OCI-LY3 (cell line): ENCODE data around the gene COG3.

Experiments used
- H2AFZ ChIP-seq: fragments of 200-600, 300-600 bp; shearing (Covaris generic); 2 replicates; pipeline ENCODE4 v1.6.0; 2014; ENCODE audit warnings: antibody characterized with exemption, low read depth, low read length
- H3K27ac ChIP-seq: fragments of 200-600, 300-600 bp; sonication (generic); 2 replicates; pipeline ENCODE4 v1.5.1; 2014; ENCODE audit warnings: mild to moderate bottlenecking, low read length, moderate library complexity, mixed read lengths
- H3K27me3 ChIP-seq: fragments of 200-600, 300-600 bp; sonication (generic); 2 replicates; pipeline ENCODE4 v1.6.1; 2014; ENCODE audit warnings: low read depth, low read length, mixed read lengths
- H3K36me3 ChIP-seq: fragments of 200-600, 300-600 bp; sonication (generic); replicated peaks from 2 replicates; pipeline ENCODE3; 2014; ENCODE audit warnings: low read depth, low read length, mixed read lengths
- H3K4me1 ChIP-seq: fragments of 300-600, 200-600 bp; sonication (generic); 2 replicates; pipeline ENCODE4 v1.6.1; 2014; ENCODE audit warnings: low read length, mixed read lengths
- H3K4me2 ChIP-seq: fragments of 200-600, 300-600 bp; sonication (generic); 2 replicates; pipeline ENCODE4 v1.6.1; 2014; ENCODE audit warnings: low read length, mixed read lengths
- H3K4me3 ChIP-seq: fragments of 300-600, 200-600 bp; sonication (generic); 2 replicates; pipeline ENCODE4 v1.5.1; 2014; ENCODE audit warnings: antibody characterized with exemption, mild to moderate bottlenecking, low read length, moderate library complexity
- H3K79me2 ChIP-seq: fragments of 300-600, 200-600 bp; shearing (Covaris generic); 2 replicates; pipeline ENCODE4 v1.6.1; 2014; ENCODE audit warnings: mild to moderate bottlenecking, low read length, mixed read lengths
- H3K9ac ChIP-seq: fragments of 300-600, 200-600 bp; shearing (Covaris generic); 2 replicates; pipeline ENCODE4 v1.6.0; 2014; ENCODE audit warnings: mild to moderate bottlenecking, low read length, moderate library complexity
- H3K9me3 ChIP-seq: fragments of 200-600, 300-600 bp; shearing (Covaris generic); 2 replicates; pipeline ENCODE4 v1.6.1; 2014; ENCODE audit warnings: low read length, mixed read lengths; ENCODE audit not compliant: insufficient read depth
- H4K20me1 ChIP-seq: fragments of 200-600, 300-600 bp; sonication (generic); 2 replicates; pipeline ENCODE4 v1.6.1; 2016; ENCODE audit warnings: low read length, mixed read lengths; ENCODE audit not compliant: insufficient read depth
- CTCF ChIP-seq: fragments of 200-600, 300-600 bp; sonication (generic); IDR thresholded peaks from 2 replicates; pipeline ENCODE4 v1.5.1; 2014; ENCODE audit warnings: antibody characterized with exemption, low read length, low read depth
- EZH2phosphoT487 ChIP-seq: fragments of 200-600 bp; shearing (Covaris generic); IDR thresholded peaks from 2 replicates; pipeline ENCODE4 v1.6.1; 2018; ENCODE audit warnings: antibody characterized with exemption, mixed run types, low read depth

COG3 gene

GRCh38 chr13:45548281-45548680 lies 83.5 kb downstream of the COG3 start:
- TF ChIP-seq CTCF (no peak), EZH2phosphoT487 (no peak)
- Histone ChIP-seq H3K27ac (no peak overlapping the region), H3K4me1 (no peaks in the 10 kb centered on the region), H4K20me1 (no peaks in the 10 kb centered on the region), H3K27me3 (peaks cover 13% of the 10 kb centered on the region; the same call in 1 of the 2 replicates), H3K79me2 (no peaks in the 10 kb centered on the region), H3K9me3 (no peaks in the 10 kb centered on the region), H2AFZ (no peak overlapping the region), H3K9ac (no peak overlapping the region), H3K36me3 (no peaks in the 10 kb centered on the region), H3K4me2 (no peak overlapping the region), H3K4me3 (no peak overlapping the region)

- H3K79me2 ChIP-seq, result no peaks in the 10 kb centered on the region
- H3K9ac ChIP-seq, result no peak overlapping the region
- H2AFZ ChIP-seq, result no peak overlapping the region
- H3K9me3 ChIP-seq, result no peaks in the 10 kb centered on the region
- H3K36me3 ChIP-seq, result no peaks in the 10 kb centered on the region
- no peaks in the 10 kb centered on the region for H3K4me1 ChIP-seq
- H3K27ac ChIP-seq, result no peak overlapping the region
- 0 out of 2 replicates have a peak, but pooled peaks cover 3% of the 10 kb centered on the region for H3K27me3 ChIP-seq
- no peaks in the 10 kb centered on the region for H4K20me1 ChIP-seq
- no peak overlapping the region for H3K4me3 ChIP-seq
- TF ChIP-seq EZH2phosphoT487 (no peak), CTCF (no peak)
- no peak overlapping the region for H3K4me2 ChIP-seq
These were observed 89.9 kb downstream of the COG3 start for GRCh38 chr13:45554604-45555109.

- no peaks in the 10 kb centered on the region for H3K4me1 ChIP-seq
- no peaks in the 10 kb centered on the region for H4K20me1 ChIP-seq
- no peak overlapping the region for H3K4me2 ChIP-seq
- no peaks in the 10 kb centered on the region for H3K79me2 ChIP-seq
- H3K27me3 ChIP-seq, result peaks cover under 1% of the 10 kb centered on the region; the same call in 1 of the 2 replicates
- H3K4me3 ChIP-seq, result no peak overlapping the region
- H3K27ac ChIP-seq, result no peak overlapping the region
- H2AFZ ChIP-seq, result no peak overlapping the region
- no peak overlapping the region for H3K9ac ChIP-seq
- TF ChIP-seq CTCF (no peak), EZH2phosphoT487 (no peak)
- H3K9me3 ChIP-seq, result no peaks in the 10 kb centered on the region
- H3K36me3 ChIP-seq, result no peaks in the 10 kb centered on the region
These were observed 99.5 kb downstream of the COG3 start for GRCh38 chr13:45564133-45564776.

GRCh38 chr13:45565331-45565730 lies 100.6 kb downstream of the COG3 start:
- no peak overlapping the region for H3K4me3 ChIP-seq
- no peaks in the 10 kb centered on the region for H3K79me2 ChIP-seq
- no peaks in the 10 kb centered on the region for H3K4me1 ChIP-seq
- H4K20me1 ChIP-seq, result no peaks in the 10 kb centered on the region
- H3K4me2 ChIP-seq, result no peak overlapping the region
- peaks cover 9% of the 10 kb centered on the region; the same call in 1 of the 2 replicates for H3K27me3 ChIP-seq
- H2AFZ ChIP-seq, result no peak overlapping the region
- no peaks in the 10 kb centered on the region for H3K36me3 ChIP-seq
- no peak overlapping the region for H3K9ac ChIP-seq
- no peak overlapping the region for H3K27ac ChIP-seq
- TF ChIP-seq CTCF (no peak), EZH2phosphoT487 (no peak)
- no peaks in the 10 kb centered on the region for H3K9me3 ChIP-seq
